Ureter (tissue), 1 donor: ENCODE results near the gene KLK14. TPM values are rescaled to one million over a fixed set of nuclear protein-coding genes. Genes with fewer than 3 reads are reported as not detected.
A peak's percentile ranks its signal among the peaks of the same experiment; 100 is the strongest.

Experiments
- DNase-seq: peaks from one replicate; pipeline ENCODE4 v3.0.0-alpha.2; 2020; ENCODE audit warnings: low spot score
- total RNA-seq: library from RNA; stranded (reverse); gene quantifications from one replicate; pipeline ENCODE4 v1.2.4, GENCODE V29; 2023
- donor health status: DM: yes; HTN: yes; CAD: no.

KLK14 gene
- total RNA-seq, 1 donor from 2014 or later: not detected

DNA sequence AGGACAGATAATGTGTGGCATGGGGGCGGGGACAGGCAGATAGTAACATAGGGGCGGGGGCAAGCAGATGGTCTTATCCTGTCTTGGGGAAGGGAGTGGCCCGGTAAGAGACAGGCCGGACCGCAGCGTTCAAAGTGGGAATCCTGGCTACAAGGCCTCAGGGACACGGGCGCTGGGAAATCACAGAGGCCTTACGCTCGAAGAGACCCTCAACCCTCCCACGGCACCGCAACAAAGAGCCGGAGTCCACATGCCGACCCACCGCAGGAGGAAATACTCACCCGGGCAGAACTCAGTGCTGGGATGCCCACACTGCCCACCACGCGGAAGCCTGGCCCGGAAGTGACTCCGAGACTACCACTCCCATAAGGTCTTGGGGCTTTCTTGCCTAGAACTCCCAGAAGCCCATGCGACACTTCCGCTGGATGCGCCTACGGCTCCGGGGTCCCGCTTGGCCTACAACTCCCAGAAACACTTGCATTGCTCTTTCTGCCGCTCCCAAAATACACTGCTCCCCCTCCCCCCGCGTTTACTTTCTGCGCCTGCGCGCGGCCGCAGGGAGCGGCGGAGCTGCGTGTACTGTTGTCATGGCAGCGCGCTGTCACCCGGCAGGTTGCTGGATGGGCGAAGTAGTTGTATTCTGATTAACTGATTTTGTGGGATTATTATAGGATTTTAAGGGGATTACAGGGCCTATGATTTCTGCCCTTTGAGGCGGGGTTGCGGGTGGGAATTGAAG, 25.5 kb upstream of the KLK14 start, which contains the start of gene CTU1:
Gene CTU1, minus strand, starts transcription at position 344 of the 739 bp plus-strand sequence. CDS start 3,840 bp downstream, outside the sequence.
- DNase-seq: peak; percentile 99

DNA sequence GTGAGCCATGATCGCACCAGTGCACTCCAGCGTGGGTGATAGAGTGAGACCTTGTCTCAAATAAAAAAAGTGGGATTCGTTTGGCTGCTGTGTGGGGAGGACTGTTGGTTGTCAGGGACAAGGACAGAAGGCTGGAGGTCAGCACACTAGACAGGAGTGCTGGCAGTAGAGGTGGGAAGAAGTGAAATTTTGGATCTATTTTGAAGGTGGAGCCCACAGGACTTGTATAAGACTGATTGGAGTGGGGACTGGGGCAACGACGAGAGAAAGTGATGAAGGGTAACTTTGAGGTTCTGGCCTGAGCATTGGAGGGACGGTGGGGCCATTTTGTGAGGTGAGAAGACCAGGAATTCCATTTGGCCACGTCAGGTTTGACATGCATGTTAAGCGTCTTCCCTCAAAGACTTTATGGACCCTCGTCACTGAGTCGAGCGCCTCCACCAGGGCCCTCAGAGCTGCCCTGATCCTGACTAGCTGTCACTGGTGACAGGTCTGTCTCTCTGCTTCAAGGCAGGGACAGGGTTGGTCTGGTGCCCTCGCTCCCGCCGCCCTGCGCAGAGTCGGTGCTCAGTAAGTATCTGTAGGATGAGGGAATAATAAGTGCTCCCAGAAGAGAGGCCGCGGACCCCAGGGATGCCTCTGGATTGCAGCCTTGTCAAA, 24.8 kb upstream of the KLK14 start:
- peak; percentile 61 for DNase-seq

DNA sequence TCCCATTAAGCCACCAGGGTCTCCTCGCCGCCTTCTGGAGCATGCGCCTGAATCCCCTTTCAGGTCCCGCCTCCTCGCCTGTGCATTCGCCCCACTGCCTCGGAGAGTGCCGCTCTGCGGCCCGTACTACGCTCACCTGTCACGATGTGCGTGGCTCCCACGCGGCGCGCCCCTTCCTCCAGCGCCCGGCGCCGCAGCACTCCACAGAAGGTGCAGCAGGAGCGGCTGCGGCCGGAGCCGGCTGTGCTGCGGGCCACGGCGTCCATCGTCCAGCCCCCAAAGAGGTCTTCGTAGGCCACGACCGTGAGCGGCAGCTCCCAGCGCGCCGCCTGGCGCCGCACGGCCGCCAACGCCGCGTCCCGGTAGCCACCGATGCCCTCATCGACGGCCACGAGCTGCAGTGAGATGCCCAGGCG, 21.2 kb upstream of the KLK14 start:
- no peak for DNase-seq

DNA sequence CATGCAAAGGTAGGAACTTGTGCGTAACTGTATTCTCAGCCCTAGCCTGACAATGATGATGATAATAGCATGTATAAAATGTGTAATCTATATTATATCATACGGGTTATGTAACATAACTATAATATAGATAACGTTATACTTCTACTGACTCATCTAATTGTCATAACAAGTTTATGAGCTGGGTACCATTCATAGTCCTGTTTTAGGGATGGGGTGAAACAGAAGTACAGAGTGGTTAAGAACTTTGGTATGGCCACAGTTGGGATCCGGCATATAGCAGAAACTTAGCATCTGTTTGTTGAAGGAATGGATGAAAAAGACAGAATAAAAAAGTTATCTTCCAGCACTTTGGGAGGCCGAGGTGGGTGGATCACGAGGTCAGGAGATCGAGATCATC, 20.3 kb upstream of the KLK14 start:
- DNase-seq: no peak

DNA sequence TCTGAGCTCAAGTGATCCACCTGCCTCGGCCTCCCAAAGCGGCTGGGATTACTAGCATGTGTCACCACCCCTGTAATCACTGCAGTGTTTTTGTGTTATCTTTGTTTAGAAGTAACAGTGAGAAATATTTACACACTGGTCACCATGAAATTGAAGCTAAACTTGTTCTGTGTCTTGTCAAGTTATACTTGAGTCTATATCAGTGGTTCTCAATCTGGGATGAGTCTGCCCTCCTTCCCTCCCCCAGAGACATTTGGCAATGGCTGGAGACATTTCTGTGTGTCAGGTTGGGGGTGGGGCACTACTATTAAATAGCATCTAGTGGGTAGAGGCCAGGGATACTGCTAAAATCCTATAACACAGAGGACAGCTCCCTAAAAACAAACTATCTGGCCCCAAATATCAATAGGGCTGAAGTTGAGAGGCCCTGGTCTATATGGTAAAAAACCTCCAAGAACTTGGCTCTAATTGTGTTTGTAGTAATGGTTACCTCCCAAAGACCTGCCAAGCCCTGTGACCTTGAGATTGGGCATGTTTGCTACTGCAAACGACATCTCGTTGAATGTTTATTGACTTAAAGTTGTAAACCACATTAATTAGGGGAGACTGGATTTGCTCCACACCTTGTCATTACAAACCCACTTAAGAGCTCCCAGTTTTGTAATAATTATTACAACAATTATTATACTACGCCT, 18.6 kb upstream of the KLK14 start:
- DNase-seq: no peak

DNA sequence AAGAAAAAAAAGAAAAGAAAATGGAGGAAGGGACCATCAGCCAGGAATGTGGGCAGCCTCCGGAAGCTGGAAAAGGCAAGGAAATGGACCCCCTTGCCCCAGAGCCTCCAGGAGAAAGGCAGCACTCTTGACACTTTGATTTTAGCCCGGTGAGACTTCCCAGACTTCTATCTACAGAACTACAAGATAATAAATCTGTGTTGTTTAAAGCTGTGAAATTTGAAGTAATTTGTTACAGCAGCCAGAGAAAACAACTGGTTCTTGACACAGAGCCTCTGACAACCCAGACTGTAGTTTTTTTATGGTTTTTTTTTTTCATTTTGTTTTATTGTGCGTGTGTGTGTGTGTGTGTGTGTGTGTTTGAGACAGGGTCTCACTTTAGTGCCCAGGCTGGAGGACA, 17.9 kb upstream of the KLK14 start:
- no peak for DNase-seq

DNA sequence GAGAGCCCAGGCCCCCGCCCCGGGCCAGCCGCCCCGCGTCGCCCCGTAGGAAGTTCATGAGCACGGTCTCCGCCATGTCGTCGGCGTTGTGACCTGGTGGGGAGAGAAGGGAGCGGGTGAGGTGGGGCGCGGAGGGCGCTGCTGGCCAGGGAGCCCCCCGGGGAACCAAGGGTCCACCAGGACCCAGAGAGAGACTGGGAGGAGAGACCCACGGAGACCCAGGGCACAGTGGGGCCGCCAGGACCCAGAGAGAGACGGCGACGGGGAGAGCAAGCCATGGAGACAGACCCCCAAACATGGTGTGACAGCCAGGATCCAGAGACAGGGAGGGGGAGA, 16.3 kb upstream of the KLK14 start:
- DNase-seq: no peak

DNA sequence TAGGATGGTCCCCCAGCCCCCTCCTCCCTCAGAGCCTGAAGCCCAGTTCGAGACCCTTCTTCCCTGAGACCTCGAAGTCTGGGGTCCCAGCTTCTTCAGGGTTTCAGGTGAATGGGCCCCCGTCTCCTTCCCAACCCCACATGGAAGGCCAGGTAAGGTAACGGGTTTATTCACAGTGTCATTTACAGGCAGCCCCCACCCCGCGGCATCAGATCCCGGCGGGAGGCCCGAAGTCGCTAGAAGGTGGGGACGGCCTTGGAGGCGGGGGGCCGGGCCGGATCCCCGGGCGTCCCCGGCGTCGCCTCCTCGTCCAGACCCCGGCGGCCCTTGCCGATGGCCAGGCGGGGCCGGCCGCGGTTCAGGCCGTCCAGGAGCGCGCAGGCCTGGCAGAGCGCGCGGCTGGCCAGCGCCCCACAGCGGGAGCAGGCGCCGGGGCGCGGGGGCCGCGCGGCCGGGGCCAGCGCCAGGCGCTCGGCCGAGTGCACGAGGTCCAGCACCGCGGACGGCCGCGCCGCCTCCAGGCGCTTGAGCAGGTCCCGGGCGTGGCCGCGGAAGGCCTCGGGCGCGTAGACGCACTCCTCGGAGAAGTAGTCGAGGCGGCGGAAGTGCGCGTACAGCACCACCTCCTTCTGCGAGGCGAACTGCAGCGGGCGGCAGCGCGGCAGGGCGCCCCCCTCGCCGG, 15.8 kb upstream of the KLK14 start:
- DNase-seq: no peak

DNA sequence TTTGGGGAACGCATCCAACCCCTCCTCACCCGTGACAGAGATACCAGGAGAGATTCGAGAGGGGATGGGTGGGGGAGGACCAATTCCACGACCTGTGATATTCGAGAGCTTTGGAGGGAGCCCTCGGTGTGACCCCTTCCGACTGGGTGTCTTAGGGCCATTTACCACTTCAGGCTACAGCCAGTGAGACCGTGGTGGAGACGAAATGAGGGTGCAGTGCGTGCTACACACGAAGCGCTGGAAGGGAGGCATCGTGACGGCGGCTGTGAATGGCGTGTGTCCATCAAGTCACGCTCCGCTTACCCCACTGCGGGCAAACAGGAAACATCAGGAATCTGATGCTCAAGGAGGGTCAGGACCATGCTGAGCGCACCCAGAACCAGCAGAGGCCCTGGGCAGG, 15.1 kb upstream of the KLK14 start:
- DNase-seq: no peak

DNA sequence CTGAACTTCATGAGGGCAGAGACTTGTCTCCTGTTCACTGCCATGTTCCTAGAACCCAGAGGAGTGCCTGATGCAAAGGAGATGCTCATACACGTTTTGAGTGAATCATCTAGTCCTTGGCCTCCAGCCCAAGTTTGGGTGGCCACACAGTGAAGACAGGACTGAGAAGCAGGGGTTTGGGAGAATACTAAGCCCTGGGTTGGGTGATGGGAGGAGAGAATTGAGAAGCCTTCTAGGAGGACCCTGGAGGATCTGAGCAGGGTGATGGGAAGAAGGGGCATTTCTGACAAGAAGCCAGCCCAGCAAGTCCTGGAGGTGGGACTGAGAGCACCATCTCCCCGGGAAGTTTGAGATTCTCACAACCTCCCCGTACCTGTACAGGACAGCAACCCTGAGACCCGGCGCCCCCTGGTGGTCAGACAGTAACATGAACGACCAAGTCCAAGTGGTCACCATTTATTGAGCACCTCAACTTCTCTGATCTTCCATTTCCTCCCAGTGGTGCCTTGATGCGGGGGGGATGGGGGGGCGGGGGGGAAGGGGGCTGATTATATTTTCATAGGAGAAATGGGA, 14.6 kb upstream of the KLK14 start:
- peak; percentile 60 for DNase-seq

DNA sequence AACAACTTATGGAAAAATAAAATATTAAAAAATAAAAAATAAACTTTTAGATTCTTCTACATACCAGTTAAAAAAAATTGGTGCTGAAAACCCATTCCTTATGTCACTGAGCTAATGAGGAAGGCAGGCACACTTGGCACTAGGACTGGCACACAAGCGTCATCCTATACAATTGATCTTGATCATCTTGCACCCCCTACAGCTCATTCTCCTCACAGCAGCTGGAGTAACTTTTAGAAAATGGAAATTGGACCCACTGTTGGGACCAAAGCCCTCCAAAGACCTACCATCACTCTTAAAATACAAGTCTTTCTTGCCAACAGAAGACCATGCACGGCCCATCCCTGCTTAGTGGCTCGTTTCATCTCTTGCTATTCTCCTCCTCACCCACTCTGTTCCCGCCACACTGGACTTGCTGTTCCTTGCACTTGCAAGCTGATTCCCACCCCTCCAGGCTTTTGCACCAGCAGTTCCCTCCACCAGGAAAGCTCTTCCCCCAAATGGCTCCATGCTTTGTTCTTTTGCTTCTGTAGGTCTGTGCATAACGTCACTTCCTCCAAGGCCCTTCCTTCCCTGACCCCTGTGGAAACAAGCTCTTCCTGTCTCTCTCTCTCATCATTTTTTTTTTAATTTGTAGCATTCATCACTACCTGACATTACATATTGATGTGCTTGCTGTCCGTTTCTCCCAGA, 13.9 kb upstream of the KLK14 start:
- no peak for DNase-seq

DNA sequence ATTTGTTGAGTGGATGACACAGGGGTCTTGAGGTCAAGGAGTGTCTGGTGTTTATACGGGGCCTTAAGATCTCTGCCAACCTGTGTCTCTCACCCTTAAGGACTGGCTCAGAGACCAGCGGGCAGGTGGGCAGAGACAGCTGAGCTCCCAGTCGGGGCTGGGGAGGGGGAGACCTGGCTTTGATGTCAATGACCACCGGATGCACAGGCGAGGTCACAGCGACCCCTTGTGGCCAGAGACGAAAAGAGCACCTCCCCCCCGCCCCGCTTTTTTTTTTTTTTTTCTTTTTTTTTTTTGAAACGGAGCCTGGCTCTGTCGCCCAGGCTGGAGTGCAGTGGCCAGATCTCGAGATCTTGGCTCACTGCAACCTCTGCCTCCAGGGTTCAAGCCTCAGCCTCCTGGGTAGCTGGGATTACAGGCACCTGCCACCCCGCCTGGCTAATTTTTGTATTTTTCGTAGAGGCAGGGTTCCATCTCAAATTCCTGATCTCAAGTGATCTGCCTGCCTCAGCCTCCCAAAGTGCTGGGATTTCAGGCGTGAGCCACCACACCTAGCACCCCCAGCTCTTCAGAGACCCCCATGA, 12.1 kb upstream of the KLK14 start:
- DNase-seq: no peak

DNA sequence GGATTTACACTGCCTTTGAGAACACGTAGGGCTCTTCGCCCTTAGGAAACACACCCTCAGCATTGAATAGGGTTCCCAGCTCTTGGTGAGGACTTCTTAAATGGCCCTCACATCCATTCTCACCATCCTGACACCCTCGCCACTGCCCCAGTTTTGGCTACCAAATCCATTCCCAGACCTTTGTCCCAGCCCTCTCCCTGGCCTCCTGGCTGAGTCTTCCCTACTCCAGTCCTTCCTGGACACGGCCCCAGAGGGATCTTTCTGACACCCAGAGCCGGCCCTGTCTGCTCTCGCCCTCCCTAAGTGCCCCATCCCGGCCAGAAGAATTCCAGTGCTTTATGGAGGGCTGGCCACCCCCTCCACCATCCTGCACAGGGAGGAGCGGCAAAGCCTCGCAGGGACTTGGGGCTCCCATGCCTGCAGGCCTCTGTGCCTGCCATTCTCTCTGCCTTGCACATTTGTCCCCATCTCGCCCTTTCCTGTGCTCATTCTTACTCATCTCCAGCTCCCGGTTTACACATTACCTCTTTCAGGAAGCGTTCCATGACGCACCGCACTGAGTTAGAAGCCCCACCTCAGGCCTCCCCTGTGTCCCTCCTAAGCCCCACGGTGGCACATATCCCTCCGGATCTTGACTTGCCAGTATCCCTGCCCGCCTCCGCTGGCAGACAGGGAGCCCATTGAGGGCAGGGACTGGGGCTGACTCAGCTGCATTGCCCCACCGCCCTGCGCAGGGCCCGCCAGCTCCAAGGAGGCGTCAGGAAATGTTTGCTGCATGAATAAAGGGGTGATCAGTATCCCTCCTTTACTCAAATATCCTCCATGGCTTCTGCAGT, 11.0 kb upstream of the KLK14 start:
- DNase-seq: no peak

DNA sequence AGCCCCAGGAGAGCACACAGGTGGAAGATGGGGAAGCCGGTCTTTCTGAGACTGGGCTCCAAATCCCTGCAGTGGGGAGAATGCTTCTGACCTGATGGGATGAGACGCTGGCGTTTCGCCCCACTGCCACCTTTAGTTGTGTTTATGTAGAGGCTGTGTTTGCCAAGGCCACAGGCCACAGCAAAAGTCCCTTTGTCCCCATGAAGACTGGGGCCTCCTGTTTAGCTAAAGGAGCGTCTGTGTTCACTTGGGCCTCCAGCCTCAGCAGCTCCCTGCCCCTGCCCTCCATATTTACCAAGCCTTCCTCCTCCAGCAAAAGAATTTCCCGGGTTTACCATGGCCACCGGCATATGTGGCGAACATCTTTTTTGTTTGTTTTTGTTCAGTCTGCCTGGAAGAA, 10.4 kb upstream of the KLK14 start:
- DNase-seq: no peak

DNA sequence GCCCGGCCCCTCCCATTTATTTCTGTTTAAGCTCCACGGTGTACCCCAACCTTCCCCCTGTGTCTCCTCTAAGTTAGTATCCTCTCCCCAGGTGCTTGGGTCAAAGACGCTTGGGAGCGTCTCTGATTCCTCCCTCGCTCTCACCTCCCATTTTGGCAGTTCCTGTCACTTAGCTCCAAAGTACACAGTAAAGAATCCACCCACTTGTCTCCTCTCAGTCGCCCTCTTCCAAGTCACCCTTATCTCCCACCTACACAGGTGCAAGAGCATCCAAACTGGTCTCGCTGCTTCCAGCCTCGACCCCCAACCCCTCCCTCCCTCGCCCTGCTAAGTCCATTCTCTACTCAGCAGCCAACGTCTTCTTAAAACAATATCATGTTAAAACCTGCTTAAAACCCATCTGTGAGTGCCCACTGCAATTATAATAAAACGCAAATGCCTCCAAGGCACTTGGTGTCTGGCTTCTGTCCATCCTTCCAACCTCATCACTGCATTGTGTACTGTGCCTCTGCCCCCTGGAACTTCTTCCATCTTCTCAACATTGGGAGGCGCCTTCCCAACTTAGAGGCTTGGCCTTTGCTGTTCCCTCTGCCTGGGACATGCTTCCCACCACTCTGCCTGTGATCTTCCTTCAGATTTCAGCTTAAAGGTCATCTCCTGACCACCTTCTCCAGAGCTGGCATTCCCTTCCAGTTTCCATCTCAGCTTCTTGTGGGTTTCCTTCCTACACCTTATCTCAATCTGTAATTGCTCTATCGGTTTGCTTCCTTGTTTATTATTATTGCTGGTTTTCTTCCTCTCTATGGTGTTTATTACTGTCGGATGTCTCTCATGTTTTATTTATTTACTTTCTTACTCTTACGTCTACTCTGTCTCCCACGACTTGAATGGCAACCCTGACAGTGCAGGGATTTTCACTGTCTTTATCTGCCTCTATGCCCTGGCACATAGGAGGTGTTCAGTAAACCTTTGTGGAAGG, 9.5 kb upstream of the KLK14 start:
- DNase-seq: no peak

DNA sequence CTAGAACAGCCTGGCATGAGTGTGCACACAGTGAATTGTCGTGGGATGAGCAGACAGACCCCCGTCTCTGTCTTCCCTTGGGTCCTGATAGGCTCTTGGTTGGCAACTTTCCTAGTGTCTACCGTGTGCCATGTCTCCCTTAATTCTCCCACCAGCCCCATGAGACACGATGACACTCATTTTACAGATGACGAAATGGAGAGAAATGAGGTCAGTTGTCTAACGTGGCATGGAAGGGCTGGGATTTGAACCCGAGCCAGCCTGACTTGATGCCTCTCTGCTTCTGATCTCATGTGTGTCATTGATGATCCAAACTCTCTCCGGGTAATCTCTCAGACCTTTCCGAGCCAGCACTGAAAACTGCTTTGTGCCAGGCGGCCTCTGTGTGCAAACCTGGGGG, 8.4 kb upstream of the KLK14 start:
- no peak for DNase-seq

DNA sequence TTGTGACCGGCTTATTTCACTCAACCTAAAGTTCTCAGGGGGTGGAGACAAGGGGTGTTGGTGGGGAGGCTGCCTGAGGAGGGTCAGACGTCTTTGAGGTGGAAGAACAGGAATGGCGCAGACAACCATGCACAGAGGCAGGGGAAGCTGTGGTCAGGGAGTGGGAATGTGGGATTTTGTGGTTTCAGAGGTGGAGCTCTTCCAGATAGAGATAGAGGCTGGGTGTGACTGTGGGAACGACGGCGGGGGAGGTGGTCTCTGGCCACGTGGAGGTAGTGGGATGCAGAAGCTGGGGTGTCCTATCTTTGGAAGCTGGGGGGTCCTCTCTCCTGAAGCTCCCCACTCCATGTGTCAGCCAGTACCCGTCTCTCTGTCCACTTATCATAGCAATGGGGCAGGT, 7.8 kb upstream of the KLK14 start:
- DNase-seq: no peak

DNA sequence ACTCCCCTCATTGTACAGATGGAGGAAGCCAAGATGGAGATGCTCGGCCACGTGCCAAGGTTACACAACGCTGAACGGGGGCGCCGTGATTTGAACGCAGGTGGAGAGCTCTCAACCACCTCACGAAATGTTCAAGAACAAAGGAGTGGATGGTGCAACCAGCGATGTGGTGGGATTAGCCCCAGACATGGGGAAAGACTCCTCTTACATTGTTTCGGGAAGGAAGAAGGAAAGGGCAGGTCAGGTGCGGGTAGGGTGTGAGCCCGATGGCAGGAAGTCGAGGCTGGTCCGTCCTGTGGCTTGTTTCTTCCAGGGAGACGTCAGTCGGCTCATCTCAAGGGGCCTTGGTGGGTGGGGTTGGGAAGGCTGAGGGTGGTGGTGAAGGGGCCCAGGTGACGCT, 7.1 kb upstream of the KLK14 start:
- no peak for DNase-seq
